ENCODE data around the gene NUDT17.
"Not testable (repeated sequence)": the region's sequence is repeated elsewhere in the genome, so short reads cannot be mapped to it uniquely, and the experiment has no call there.

NUDT17 gene

DNA sequence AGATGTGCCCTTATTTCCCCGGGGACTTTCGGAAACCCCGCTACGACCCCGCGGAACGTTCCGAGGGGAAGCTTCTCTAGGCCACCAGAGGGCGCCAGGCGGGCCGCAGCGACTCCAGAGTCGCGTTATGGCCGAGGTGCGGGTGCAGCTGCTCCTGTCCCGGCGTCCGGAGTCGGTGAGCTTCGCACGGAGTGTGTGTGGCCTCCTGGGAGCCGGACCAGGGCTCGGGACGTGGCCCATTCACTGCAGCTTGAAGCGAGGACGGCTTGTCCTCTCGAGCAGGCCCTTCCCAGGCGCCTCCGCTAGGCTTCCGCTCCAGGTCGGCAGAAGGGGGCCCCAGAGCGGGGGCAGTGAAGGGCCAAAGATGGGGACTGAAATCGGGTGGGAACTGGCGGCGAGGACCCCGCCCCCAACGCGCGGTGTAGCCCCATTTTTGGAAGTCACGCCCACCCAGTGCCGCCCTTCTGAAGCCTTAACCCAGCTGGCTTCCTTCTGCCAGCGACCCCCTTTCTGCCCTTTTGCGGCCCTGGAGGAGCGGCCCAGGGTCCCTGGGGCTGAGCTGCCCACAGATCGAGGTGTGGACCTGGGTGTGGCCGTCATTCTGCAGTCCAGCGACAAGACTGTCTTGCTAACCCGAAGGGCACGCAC lies at the start of gene NUDT17:
TSS of gene NUDT17 (plus strand) at position 117 of the 648 bp plus-strand sequence. CDS start at position 128, 11 bp downstream.
- no peak for DNase-seq

- DNase-seq: no peak
These were observed 48.7 kb upstream of the NUDT17 start for GRCh38 chr1:145796753-145797152.

DNA sequence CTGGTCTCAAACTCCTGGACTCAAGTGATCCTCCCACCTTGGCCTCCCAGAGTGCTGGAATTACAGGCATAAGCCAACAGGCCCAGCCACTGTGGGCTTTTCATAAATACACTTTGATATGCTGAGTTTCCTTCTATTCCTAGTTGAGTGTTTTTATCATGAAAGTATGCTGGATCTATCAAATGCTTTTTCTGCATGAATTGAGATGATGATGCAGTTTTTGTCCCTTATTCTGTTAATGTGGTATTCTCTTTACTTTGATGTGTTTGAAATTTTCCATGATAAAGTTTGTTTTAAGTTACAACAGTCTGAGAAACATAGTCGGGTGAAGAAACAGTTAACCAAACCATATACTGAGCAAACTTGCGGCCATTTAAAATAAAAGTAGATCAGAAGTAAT lies 45.6 kb upstream of the NUDT17 start:
- DNase-seq: no peak

DNA sequence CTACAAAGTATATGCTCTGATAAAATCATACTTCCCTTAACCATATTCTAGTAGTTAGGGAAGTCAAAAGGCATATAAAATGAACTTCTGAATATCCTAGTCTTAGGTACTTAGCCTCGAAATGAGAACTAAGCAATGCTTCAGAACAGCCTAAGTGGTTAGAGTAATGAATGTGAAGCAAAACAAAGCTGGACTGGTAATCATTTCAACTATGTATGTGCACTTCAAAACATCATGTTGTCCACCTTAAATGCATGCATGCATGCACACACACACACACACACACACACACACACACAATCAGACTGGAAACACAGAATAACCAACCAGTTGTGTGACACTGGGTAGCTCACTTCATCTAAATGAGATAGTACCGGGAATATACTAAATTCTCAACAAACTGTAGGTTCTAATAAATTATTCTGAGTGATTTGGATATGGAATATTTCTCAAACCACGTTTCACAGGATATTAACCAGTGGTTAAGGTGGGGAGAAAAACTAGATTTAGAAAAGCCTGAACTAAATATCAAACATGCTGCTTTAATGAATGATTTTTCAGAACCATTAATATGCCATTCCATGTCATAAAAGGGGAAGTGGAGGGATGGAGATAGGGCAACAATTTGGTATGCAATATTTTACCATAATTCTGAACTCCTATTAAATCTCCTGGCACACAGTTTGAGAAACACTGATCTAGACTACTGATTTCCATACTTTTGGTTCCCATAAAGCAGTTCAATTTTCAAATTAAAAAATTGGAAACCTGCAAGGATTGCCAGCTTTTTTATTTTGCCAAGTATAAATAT lies 41.0 kb upstream of the NUDT17 start:
- DNase-seq: no peak

DNA sequence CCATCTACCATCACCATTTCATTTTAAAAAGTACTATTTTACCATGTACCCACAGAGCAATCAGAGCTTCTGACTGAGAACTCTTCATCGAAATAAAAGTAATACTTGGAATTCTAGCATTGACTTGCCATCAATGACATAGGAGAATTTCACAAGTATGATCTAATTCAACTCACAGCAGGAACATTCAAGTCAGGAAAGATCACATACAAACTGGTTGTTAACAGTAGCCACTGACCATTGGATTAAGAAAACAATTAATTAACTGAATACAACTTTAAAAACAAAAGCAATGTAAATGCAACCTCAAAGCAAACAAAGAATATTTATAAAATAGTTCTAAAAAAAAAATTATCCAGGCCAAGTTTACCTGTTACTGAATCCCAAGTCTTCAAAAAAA lies 40.4 kb upstream of the NUDT17 start:
- DNase-seq: no peak

GRCh38 chr1:145806408-145806807 lies 39.0 kb upstream of the NUDT17 start:
- no peak for DNase-seq

DNA sequence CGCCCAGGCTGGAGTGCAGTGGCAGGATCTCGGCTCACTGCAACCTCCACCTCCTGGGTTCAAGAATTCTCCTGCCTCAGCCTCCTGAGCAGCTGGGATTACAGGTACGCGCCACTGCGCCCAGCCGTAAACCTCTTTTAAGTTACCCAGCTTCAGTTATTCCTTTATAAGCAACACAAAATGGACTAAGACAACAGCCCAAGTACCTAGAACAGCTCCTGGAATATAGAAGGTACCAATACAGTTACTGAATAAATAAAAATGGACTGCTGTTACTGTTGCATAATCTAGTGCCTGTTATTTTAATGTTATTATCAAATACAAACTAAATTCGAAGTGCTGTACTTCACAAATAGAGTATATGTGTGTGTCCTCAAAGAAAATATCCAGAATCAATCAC lies 38.6 kb upstream of the NUDT17 start:
- no peak for DNase-seq

GRCh38 chr1:145812977-145813810 lies 32.2 kb upstream of the NUDT17 start:
- DNase-seq: not testable (repeated sequence)

DNA sequence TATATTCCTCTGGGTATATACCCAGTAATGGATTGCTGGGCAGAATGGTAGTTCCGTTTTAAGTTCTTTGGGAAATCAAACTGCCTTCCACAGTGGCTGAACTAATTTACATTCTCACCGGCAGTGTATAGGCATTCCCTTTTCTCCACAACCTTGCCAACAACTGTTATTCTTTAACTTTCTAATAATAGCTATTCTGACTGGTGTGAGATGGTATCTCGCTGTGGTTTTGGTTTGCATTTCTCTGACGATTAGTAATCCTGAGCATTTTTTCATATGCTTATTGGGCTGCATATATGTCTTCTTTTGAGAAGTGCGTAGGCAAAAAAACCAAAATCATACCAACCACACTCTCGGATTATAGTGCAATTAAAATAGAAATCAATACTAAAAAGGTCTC lies 27.3 kb upstream of the NUDT17 start:
- not testable (repeated sequence) for DNase-seq

- DNase-seq: not testable (repeated sequence)
These were observed 22.6 kb upstream of the NUDT17 start for GRCh38 chr1:145822779-145823331.

GRCh38 chr1:145823565-145824498 lies 21.6 kb upstream of the NUDT17 start, which contains the start of the genes POLR3C and RNF115:
TSS of gene POLR3C (plus strand) at chr1:145824200. CDS start at chr1:145825777, 1,577 bp downstream.
TSS of gene RNF115 (minus strand) at chr1:145824095. CDS start at chr1:145823873, 222 bp downstream.
- DNase-seq: peak; percentile 69

GRCh38 chr1:145824499-145824842 lies 21.0 kb upstream of the NUDT17 start:
- no peak for DNase-seq

DNA sequence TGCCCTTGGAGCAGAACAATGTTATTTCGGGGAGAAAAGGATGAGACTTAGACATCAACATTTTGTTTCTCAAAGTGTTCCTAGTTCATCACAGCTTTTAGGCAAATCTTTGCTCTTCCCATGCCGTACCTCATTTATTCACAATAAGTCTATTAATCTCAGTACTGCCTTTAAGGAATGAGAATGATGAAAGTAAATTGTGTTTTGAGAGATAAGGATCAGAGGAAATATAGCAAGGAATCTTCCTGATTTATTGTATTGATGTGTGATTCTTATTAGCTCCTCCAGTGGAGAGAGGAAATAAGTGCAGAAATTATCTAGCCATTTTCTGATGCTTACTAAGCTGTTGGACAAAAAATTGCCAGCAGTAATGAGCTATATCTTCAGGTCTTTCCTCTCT lies 19.4 kb upstream of the NUDT17 start:
- no peak for DNase-seq

DNA sequence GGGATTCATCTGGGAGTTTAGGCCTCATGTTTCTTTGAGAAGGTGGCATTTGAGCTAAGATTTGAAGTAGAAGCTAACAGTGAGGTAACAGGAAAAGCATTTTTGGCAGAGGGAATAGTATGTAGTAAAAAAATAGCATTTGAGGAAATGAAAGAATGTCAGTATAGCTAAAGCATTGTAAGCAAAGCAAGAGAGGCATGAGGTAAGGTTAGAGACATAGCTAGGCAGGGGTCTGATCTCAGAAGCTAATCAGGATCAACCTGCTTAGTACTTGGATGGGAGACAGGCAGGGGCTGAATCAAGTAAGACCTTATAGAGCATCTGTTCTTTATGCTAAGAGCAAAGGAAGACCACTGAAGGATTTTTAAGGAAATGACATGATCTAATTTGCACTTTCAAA lies 17.5 kb upstream of the NUDT17 start:
- DNase-seq: no peak

DNA sequence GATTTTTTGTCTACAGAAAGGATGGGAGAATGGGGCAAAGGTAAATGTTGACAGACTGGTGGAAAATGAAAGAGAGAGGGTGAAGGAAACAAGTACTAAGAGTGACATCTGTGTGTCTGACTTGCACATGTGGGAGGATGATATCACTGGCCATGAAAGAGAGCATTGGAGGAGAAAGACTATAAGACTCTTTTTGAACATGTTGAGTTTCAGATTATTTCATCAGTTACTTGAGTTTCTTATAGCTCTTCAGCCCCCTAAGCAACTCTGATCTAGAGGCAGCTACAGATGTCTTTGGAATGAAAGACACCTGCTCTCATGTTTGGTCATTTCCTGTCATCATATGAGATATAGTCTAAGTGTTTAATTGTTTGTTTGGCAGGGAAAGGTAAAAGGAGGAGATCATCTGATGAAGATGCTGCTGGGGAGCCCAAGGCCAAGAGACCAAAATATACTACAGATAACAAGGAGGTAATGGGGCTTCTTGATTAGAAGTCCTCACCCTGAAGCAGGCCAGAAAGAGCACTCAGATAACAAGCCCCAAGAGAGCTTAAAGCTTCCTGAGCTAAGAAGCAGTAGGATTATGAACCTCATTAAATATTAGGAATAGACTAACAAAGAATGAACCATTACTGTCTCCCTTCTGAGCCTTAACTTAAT lies 16.9 kb upstream of the NUDT17 start:
- no peak for DNase-seq

- DNase-seq: not testable (repeated sequence)
These were observed 14.6 kb upstream of the NUDT17 start for GRCh38 chr1:145830810-145831209.

DNA sequence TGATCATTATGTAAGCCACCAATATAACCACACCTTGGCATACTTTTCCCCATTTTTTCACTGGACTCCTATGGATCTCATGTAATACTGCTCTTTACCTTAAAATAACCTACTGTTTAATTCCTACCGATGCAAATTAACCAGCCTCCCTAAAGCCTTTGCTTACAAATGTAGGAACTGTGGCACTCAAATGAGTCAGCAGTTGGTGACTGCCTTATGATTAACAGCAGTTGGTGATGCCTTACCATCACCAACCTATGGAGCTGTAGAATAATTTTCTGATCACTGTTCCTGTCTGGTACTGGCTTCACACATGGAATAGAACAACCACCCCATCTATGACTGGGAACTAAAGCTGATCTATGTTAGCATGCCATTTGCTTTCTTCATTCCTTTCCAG lies 7.8 kb upstream of the NUDT17 start:
- no peak for DNase-seq

- DNase-seq: no peak
These were observed 2.4 kb upstream of the NUDT17 start for GRCh38 chr1:145843031-145843430.

DNA sequence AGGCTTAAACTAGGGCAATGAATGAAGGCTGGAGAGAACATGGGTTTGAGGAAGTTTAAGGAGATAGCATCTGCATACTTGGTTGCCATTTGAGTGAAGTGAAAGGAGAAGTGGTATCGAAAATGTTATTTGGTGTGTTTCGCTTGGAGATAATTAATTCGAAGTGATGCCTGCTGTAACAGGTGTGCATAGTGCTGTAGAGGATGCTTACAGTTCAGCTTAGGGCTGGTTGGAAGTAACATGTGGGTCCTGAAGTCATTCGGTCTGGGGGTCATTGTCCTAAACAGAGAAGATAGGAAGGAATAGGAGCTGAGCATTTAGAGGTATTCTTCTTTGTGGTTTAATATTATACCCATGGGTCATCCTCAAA lies 301 bp upstream of the NUDT17 start:
- peak; percentile 0 for DNase-seq

GRCh38 chr1:145846201-145846612 lies 777 bp downstream of the NUDT17 start:
- no peak for DNase-seq

GRCh38 chr1:145847827-145848226 lies 2.4 kb downstream of the NUDT17 start:
- no peak for DNase-seq

Data from NCI-H524 treated with DMSO at 0.1 percent for 48 hours (cell line).